Lung (tissue), 12 donors: ENCODE measurements around the gene EFCC1. TPM values are rescaled to one million over a fixed set of nuclear protein-coding genes. Genes with fewer than 3 reads are reported as not detected.

Experiments
- ATAC-seq: fragments of 200-7000 bp; cut with Tn5 transposase; one replicate; pipeline ENCODE4 v1.9.1; 2020; ENCODE audit warnings: moderate number of reproducible peaks; ENCODE audit not compliant: insufficient read depth, low FRiP score
- DNase-seq, 3 donors: peaks; one replicate each; pipeline ENCODE4 v3.0.0-alpha.2; 2013 to 2017
- H3K27ac ChIP-seq, 2 donors: one replicate each; pipeline ENCODE4 v1.5.1; 2013; ENCODE audit warnings: mild to moderate bottlenecking in 2 of 2, moderate library complexity in 2 of 2, control low read depth in 1 of 2, inconsistent platforms in 1 of 2, low read depth in 1 of 2, low read length in 1 of 2
- H3K27me3 ChIP-seq, 3 donors: one replicate each; pipeline ENCODE4 v1.5.1; 2013; ENCODE audit warnings: low read length in 2 of 3; ENCODE audit not compliant: control insufficient read depth in 3 of 3, insufficient read depth in 3 of 3
- H3K36me3 ChIP-seq, 4 donors: one replicate each; pipeline ENCODE4 v1.5.1; 2013; ENCODE audit warnings: low read length in 4 of 4, mild to moderate bottlenecking in 1 of 4, moderate library complexity in 1 of 4; ENCODE audit not compliant: control insufficient read depth in 4 of 4, insufficient read depth in 4 of 4
- H3K4me1 ChIP-seq, 5 donors: one replicate each; pipeline ENCODE4 v1.5.1; 2013; ENCODE audit warnings: low read length in 5 of 5, mild to moderate bottlenecking in 2 of 5, moderate library complexity in 1 of 5; ENCODE audit not compliant: control insufficient read depth in 5 of 5, insufficient read depth in 5 of 5
- H3K4me3 ChIP-seq: one replicate; pipeline ENCODE4 v1.5.1; 2013; ENCODE audit warnings: mild to moderate bottlenecking, control low read depth, moderate library complexity
- H3K9ac ChIP-seq, 2 donors: one replicate each; pipeline ENCODE4 v1.5.1; 2013; ENCODE audit warnings: low read length in 2 of 2, control low read depth in 1 of 2; ENCODE audit not compliant: insufficient read depth in 1 of 2
- H3K9me3 ChIP-seq, 4 donors: one replicate each; pipeline ENCODE4 v1.5.1; 2013; ENCODE audit warnings: low read length in 3 of 4, mild to moderate bottlenecking in 1 of 4, moderate library complexity in 1 of 4; ENCODE audit not compliant: control insufficient read depth in 4 of 4, insufficient read depth in 3 of 4
- WGBS, 2 donors: extraction: QIAGEN DNeasy Blood & Tissue Kit; methylation state at CpG; one replicate each; pipeline ENCODE4 v1.1.7; 2013; 5-methylcytosine and 5-hydroxymethylcytosine counted together
- polyA plus RNA-seq, 2 donors: library from polyadenylated mRNA; stranded (reverse); fragments of 200-250 nt; gene quantifications; one replicate each; pipeline ENCODE4 v1.2.1, GENCODE V29; 2013
- total RNA-seq, 2 donors: library from RNA; depleted of rRNA in 1 of 2; stranded (reverse); fragments of >200 nt in 1 of 2; gene quantifications; one replicate each; pipeline ENCODE4 v1.2.1, GENCODE V29; 2014 to 2021
- TF ChIP-seq, protein P1 (sequence below): IDR thresholded peaks from 2 replicates; pipeline ENCODE4 v1.5.1; 2012; ENCODE audit warnings: mild to moderate bottlenecking; ENCODE audit errors: control extremely low read depth, extremely low read depth
- donor health status: control.
- donor health status: control.
- donor health status: Bipolar disorder and iron deficiency.
- donor health status: healthy.
- donor health status: DM: yes; HTN: yes; CAD: no.

The EFCC1 gene
- total and polyA plus RNA-seq, 4 donors = 3.2 to 10.0 (median 6.3) TPM

GRCh38 chr3:129057249-129057648 lies 56.1 kb downstream of the EFCC1 start:
- Histone ChIP-seq H3K4me3 (no peak overlapping the region), H3K27me3 (no peaks in the 10 kb centered on the region), H3K9ac (no peak overlapping the region), H3K9me3 (no peaks in the 10 kb centered on the region), H3K4me1 (peaks cover 0 to 33% (median 6%) of the 10 kb centered on the region in 5 donors), H3K27ac (no peak overlapping the region), H3K36me3 (no peaks in the 10 kb centered on the region)
- ATAC-seq (no peak), DNase-seq (no peak)
- TF ChIP-seq, protein P1, sequence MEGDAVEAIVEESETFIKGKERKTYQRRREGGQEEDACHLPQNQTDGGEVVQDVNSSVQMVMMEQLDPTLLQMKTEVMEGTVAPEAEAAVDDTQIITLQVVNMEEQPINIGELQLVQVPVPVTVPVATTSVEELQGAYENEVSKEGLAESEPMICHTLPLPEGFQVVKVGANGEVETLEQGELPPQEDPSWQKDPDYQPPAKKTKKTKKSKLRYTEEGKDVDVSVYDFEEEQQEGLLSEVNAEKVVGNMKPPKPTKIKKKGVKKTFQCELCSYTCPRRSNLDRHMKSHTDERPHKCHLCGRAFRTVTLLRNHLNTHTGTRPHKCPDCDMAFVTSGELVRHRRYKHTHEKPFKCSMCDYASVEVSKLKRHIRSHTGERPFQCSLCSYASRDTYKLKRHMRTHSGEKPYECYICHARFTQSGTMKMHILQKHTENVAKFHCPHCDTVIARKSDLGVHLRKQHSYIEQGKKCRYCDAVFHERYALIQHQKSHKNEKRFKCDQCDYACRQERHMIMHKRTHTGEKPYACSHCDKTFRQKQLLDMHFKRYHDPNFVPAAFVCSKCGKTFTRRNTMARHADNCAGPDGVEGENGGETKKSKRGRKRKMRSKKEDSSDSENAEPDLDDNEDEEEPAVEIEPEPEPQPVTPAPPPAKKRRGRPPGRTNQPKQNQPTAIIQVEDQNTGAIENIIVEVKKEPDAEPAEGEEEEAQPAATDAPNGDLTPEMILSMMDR = no peak
- WGBS, 2 donors = 93 to 96% methylated on average over 4 of the region's 4 CpGs

DNA sequence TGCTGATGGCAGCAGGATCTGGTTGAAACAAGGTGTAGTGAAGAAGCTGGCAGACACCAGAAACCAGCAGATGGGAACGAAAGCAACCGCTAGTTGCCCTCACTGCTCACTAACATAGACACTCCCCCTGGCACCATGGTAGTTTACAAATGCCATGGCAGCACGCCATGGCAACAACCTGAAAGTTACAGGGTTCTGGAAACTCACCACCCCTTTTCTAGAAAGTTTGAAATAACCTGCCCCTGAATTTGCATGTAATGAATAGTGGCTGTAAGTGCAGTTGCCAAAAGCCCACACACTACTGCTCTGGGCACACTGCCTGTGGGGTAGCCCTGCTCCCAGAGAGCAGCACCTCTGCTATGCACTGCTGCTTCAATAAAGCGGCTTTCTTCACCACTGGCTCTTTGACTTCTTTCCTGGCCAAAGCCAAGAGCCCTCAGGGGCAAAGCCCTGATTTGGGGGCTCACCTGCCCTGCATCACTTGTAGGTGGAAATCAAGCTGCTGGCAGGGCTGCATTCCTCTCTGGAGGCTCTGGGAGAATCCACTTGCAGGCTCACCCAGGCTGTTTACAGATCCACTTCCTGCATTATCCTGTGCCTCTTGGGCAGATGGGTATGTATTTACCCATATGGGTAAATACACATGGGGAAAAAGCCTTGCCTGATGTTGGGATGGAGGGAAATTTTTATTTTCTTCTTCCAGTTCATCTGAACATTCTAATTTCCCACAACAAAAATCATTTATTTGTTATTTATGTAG lies 57.5 kb downstream of the EFCC1 start:
- TF ChIP-seq, protein P1 = no peak
- whole genome bisulfite sequencing, 2 donors = 54 to 55% methylated on average over 4 of the region's 4 CpGs

DNA sequence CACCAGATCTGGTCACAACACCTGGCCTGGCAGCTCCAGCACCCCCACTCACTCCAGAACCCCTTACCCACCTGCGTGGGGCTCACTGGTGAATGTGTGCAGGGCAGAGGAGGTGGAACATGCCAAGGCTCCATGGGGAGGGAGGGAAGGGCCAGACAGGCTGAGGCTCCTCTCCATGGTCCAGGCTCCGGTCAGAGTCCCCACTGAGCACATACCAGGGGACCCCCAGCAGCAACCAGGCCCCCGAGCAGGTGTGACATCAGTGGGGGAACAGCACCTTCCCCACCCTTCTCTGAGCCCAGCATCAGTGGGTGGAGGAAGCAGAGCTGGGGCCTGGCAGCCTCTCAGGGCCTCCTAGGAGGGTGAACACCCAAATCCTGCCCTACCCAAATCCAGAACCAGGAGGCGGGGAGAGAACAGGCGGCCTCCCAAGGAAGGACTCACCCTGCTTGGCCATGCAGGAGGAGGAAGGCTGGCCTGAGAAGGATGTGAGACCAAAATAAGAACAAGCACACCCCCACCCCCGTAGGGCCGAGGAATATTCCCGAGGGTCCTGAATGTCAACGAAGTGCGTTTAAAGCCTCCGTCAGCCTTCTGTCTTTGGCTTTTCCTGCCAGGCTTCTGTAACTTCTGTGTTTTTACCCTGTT lies 58.3 kb downstream of the EFCC1 start:
- no peaks in the 10 kb centered on the region for H3K9me3 ChIP-seq
- no peak overlapping the region for H3K9ac ChIP-seq
- peaks cover 0 to 15% (median 0%) of the 10 kb centered on the region in 5 donors for H3K4me1 ChIP-seq
- no peaks in the 10 kb centered on the region for H3K36me3 ChIP-seq
- TF ChIP-seq, protein P1 = no peak
- no peak overlapping the region for H3K27ac ChIP-seq
- ATAC-seq (no peak), DNase-seq (peak in 1 of 3 donors; percentile 40)
- no peaks in the 10 kb centered on the region for H3K27me3 ChIP-seq
- no peak overlapping the region for H3K4me3 ChIP-seq
- WGBS, 2 donors = 76 to 85% methylated on average over 10 to 11 of the region's 11 CpGs

More for the DNA sequence above, 57.5 kb downstream of the EFCC1 start:
- no peak for ATAC-seq
- Histone ChIP-seq H3K4me1 (peaks cover 0 to 19% (median 1%) of the 10 kb centered on the region in 5 donors), H3K4me3 (no peak overlapping the region), H3K36me3 (no peaks in the 10 kb centered on the region), H3K9ac (peak overlapping the region in 1 of 2 donors; percentile 3), H3K27me3 (no peaks in the 10 kb centered on the region), H3K9me3 (no peaks in the 10 kb centered on the region), H3K27ac (peak overlapping the region in 1 of 2 donors; percentile 31)
- peak in 1 of 3 donors; percentile 34 for DNase-seq
